HG03571 (cell line): Measurements from ENCODE around the gene TRAF1.

Source experiments
- ATAC-seq: cut with Tn5 transposase; IDR thresholded peaks from one replicate; pipeline ENCODE4 v1.9.1; 2021; ENCODE audit not compliant: unreplicated experiment

TRAF1 gene

DNA sequence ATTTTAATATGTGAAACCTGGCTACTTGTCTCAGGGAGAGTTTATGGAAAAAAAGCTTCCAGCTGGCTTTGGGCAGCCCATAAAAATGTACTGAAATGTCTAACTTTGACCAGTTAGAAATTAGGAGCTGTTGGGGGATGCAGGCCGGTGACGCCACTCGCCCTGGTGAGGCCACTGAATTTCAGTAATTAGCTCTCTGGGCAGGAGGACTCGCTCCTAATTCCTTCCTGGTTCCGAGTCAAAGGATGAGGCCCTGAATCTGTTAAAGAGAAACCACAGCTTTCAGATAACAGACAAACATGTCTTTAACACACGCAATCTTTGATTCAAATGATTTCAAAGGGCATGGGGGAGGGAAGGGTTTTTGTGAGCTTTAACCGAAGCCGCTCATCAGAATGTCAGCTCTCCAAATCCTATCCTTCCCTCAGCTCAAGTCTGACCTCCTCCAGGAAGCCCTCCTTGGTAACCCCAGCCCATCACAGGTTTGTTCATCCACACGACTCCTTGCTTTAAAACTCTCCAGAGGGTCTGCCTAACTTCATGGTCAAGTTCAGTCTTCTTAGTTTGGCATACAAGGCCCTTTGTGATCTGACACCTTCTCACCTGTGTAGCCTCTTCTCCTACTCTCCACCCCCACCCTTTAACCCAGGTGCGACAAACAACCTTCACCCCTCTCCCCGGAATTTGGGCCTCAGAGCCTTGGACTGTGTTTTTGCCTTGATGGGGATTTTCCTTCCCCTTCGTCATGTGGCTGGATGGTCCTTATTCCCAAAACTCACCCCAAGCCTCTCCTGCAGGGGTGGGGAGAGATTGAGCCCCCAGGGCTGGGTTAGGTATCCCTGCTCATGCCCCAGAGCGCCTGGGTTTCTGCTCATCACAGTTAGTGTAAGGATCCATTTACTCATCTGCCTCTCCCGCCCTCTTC is 36.0 kb downstream of the TRAF1 start:
- no peak for ATAC-seq

DNA sequence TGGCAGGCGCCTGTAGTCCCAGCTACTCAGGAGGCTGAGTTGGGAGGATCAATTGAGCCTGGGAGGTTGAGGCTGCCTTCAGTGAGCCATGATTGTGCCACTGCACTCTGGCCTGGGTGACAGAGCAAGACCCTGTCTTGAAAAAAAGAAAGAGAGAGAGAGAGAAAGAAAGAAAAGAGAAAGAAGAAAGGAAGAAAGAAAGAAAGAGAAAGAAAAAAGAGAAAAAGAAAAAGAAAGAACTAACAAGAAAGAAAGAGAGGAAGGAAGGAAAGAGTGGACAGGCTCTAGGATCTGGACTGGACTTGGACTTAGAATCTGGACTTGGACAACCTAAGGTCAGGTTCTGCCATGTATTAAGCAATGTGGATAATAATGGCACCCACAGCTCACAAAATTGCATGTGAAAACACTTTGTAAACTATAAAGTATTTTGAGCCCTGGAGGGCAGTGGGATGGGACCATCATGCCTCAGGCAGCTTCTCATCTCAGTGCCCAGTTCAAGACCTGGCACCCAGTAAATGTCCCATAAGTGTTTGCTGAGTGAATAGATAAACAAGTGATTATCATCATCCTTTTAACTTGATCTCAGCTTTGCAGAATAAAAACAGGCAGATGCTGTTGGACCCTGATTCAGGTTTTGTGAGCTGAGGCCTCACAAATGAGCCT is 36.9 kb downstream of the TRAF1 start:
- no peak for ATAC-seq

DNA sequence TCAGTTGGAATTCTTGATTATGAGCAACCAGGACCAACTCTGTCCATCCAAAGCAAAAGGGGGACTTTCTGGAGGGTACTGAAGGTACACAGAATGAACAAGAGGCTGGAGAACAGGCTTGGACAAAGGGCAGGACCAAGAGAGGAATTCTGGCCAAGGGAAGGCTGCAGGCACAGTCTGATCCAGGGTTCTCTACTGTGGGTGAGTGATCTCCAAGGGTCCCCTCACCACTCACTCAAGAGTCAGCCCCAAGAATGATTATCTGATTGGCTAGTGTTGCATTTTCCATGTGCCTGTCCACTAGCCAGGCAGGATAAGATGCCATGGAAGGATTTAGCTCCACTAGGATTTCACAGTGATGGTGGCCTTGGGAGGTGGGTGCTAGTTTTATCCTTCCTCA is 38.0 kb downstream of the TRAF1 start:
- no peak for ATAC-seq

DNA sequence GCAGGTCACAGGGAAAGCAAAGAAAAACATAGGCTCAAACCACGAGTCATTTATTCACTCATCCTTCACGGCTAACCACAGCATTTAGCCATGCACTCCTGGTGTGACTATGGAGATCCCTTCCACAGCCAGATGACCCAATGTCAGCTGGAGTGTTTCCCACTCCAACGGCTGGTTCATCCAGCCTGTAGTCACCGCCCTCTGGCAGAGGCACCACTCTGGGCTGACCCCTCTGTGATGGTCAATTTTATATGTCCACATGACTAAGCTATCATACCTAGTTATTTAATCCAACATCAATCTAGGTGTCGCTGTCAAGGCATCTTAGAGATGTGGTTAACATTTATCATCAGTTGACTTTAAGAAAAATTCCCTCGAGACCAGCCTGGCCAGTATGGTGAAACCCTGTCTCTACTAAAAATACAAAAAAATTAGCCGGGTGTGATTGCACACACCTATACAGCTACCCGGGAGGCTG is 40.1 kb downstream of the TRAF1 start:
- ATAC-seq, result no peak

GRCh38 chr9:120885958-120886357 is 40.6 kb downstream of the TRAF1 start:
- ATAC-seq, result no peak

DNA sequence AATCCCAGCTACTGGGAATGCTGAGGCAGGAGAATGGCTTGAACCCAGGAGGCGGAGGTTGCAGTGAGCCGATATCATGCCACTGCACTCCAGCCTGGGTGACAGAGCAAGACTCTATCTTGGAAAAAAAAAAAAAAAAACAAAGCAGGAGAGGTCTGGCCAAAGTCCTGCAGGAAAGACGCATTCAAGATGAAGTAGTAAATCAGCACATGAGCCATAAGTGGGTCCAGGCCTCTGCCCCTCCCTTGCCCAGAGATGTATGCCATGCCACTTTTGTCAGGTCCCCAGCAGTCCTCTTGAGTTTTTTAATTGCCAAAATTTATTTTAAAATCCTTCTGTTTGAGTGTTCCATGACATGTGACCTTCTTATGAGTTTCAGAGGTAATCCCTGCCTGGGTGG is 41.1 kb downstream of the TRAF1 start:
- ATAC-seq, result no peak

DNA sequence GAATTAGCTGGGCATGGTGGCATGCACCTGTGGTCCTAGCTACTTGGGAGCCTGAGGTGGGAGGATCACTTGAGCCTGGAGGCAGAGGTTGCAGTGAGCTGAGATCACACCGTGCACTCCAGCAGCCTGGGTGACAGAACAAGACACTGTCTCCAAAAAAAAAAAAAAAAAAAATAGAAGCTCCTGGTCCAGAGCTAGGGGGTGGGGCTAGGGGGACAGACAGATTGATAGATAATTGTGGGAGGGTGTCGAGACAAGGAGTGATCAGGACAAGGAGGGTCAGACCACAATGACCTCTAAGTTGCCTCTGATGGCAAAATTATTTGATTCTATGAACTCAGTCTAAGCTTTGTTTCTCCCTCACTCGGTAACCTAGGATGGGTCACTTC is 43.0 kb downstream of the TRAF1 start:
- no peak for ATAC-seq

DNA sequence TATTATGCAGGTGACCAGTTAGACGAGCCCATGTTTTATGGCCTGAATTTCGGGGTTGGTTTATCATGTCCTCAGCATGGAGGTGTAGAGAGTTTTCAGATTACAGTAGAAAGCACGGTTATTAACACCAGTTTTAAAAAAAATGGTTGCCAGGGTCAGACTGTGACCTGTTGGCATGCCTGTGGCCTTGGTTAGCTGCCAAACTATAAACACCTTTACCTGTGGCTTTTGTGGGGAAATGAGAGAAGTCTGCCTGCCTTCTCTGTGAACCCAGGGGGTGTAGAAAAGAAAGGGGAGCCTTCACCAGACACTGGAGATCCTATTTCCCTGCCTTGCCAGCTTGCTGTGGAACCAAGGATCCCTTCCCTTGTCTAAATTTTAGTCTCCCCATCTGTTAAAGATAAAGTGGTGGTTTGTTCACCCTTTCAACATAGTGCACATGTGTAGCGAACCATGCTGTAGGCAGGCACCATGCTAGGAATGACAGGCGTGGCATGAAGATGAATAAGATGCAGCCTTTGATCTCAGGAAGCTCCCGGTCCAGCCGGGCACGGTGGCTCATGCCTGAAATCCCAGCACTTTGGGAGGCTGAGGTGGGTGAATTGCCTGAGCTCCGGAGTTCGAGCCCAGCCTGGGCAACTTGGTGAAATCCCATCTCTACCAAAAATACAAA is 43.5 kb downstream of the TRAF1 start:
- no peak for ATAC-seq

GRCh38 chr9:120879446-120879845 is 47.1 kb downstream of the TRAF1 start:
- ATAC-seq, result no peak

DNA sequence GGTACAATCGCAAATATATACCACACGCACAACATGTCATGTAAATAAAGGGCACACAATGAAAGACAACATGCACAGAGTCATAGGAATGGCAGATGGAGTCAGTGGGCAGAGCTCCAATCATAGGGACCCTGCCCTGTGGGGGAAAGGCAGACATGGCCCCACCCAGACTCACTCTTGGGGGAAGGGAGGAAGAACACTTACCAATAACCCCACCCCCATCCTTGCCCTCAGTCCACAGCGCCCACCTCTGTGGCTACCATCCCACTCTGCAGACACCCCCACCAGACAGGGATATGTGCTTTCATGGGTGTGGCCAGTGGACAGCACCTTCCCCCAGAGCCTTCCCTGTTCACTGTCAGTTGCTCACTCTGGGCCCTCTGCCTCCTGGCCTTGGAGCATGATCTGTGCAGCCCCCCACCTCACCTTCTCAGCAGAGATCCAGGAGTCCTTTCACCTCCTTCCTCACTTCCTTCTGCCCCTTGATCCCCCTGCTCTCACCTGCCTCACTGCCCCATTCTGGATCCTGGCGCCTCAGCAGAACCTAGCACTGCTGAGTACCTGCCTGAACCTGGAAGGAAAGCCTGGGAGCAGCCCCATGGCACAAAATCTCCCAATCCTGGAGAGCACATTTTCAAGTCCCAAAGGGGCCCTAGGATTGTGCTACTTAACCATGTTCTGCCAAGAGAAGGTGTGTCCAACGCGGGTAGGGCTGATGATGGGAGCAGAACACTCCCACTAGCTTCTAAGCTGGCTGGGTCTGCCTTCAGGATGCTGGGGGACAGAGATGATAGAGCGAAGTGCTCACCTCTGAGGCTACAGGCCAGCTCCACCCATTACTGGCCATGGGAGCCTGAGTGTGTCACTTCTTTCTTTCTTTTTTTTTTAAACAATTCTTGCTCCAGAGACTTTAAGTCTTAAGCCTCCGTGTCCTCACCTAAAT is 48.1 kb downstream of the TRAF1 start:
- no peak for ATAC-seq

DNA sequence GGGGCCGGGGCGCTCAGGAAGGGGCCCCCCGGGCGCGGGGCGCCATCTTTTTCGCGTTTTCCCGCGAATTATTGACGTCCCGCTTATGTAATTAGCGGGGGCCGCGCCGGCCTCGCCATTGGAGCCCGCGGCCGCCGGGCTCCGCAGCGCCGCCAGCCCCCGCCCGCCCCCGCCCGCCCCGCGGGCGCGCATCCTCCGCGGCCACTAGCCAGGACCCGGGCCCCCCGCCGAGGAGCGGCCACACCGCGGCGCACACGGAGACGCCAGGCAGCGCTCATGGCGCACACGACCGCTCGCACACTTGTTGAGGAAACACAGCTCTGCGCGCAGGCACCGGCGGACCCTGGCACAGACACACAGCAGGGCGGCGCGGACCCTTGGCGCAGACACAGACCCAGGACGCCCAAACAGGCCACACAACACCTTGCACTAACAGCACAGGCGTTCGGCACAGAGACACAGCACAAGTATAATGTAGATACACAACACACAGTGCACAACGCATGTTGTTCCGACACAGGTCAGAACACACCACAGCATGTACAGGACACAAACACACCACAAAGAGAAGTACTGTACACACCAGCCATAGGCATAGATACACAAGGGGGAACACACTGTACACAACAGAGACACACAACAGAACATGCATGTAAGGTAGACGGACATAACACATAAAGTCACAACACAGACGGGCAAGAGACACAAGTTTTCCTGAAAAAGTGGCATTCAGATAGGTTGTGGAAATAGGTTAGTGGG is 49.1 kb downstream of the TRAF1 start:
- ATAC-seq, result peak; percentile 38

GRCh38 chr9:120876842-120877240 is 49.8 kb downstream of the TRAF1 start, which contains the start of gene PHF19:
Gene PHF19 (minus strand): TSS chr9:120877188. CDS start chr9:120874741, 2,447 bp downstream.
- ATAC-seq, result peak; percentile 3

DNA sequence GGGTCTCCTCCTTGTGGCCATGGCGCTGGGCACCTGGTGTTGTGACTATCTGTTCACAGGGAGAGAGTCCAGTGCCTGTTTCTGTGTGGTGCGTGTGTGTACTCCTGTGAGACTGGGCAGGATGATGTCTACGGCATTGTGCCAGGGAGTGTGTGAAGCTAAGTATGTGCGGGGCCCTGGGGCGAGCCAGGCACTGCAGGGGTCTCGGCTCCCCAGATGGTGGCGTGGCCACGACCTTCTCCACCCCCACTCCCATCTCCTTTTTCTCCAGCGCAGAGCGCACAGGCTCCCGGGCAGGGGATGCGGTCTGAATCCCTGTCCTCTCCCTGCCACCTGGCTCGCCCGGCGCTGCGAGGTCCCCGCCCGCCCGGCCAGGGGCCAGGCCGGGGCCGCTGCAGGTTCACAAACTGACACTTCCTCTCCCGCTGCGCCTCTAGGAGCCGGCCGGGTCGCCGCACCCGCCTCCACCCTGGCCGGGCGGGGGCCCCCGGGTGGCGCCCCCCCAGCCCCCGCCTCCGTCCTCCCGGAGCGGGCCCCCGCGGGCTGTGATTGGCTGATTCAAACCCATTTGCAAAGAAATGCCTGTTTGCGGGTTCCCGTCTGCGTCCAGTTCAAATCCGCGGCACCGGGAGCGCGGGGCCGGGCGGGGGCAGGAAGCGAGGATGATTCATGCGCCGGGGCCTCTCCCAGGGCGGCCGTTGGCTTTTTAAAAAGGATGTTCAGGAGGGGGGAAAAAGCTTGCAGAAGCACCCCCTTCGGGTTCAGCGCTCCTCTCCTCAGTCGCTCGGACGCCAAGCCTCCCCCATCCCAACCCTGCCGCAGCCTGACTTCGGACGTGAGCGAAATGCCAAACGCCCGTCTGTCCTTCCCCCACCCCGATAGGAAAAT is 50.4 kb downstream of the TRAF1 start:
- ATAC-seq, result peak; percentile 54

DNA sequence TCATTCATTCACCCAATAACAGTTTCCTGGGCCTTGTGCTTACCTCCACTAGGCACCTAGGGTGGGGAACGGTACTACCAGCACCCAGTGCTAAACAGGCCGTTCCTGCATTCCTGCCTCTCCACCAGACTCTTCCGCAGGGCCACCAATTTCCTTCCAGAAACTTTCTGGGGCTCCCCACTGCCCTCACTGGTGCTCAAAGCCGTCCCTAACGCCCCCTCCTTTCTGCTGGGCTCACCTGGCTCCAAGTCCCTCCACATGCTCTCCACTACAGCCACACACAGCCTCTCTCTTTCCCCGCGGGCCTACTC is 51.0 kb downstream of the TRAF1 start:
- ATAC-seq, result peak; percentile 1

GRCh38 chr9:120875195-120875565 is 51.4 kb downstream of the TRAF1 start:
- no peak for ATAC-seq

- no peak for ATAC-seq
Measured at GRCh38 chr9:120874226-120875194, 52.1 kb downstream of the TRAF1 start.

GRCh38 chr9:120873512-120873911 is 53.1 kb downstream of the TRAF1 start:
- ATAC-seq, result no peak
